Neuronal stem cell (in vitro differentiated cells): ENCODE data around the gene MXD4.

ENCODE experiments used
- DNase-seq: peaks from one replicate; pipeline ENCODE4 v3.0.0-alpha.2; 2013; ENCODE audit warnings: low spot score
- H2AFZ ChIP-seq: one replicate; pipeline ENCODE4 v1.6.1; 2013; ENCODE audit warnings: mild to moderate bottlenecking, low read length, inconsistent platforms
- H2AK5ac ChIP-seq: 2 replicates; pipeline ENCODE4 v1.6.1; 2013; ENCODE audit warnings: low read depth, mild to moderate bottlenecking, inconsistent platforms, low read length, moderate library complexity, mixed read lengths
- H2BK120ac ChIP-seq: 2 replicates; pipeline ENCODE4 v1.6.1; 2013; ENCODE audit warnings: low read depth, mild to moderate bottlenecking, inconsistent platforms, low read length, moderate library complexity, mixed read lengths
- H2BK12ac ChIP-seq: one replicate; pipeline ENCODE4 v1.6.1; 2013; ENCODE audit warnings: low read length, inconsistent platforms
- H2BK15ac ChIP-seq: 2 replicates; pipeline ENCODE4 v1.6.1; 2013; ENCODE audit warnings: mild to moderate bottlenecking, low read length, inconsistent platforms, mixed read lengths
- H2BK5ac ChIP-seq: one replicate; pipeline ENCODE4 v1.6.1; 2013; ENCODE audit warnings: inconsistent platforms, mild to moderate bottlenecking, low read length, moderate library complexity
- H3K14ac ChIP-seq: one replicate; pipeline ENCODE4 v1.6.1; 2013; ENCODE audit warnings: low read length, inconsistent platforms
- H3K18ac ChIP-seq: 2 replicates; pipeline ENCODE4 v1.6.1; 2013; ENCODE audit warnings: low read length, inconsistent platforms
- H3K23ac ChIP-seq: 2 replicates; pipeline ENCODE4 v1.6.1; 2013; ENCODE audit warnings: low read depth, mild to moderate bottlenecking, mixed read lengths, low read length, inconsistent platforms; ENCODE audit not compliant: poor library complexity
- H3K27ac ChIP-seq: replicated peaks from 3 replicates; pipeline ENCODE4 v1.5.1; 2013; ENCODE audit warnings: low read length, inconsistent platforms
- H3K27me3 ChIP-seq, 3 experiments: 2 replicates each; pipeline ENCODE4 v1.6.1; 2013; ENCODE audit warnings: low read length in 3 of 3, mild to moderate bottlenecking in 2 of 3, inconsistent platforms in 1 of 3, low read depth in 1 of 3, mixed read lengths in 1 of 3, moderate library complexity in 1 of 3; ENCODE audit not compliant: control insufficient read depth in 3 of 3, insufficient read depth in 3 of 3
- H3K36me3 ChIP-seq, 2 donors: replicated peaks in 1 of 2; 2 replicates each; pipeline ENCODE4 v1.6.1; 2013; ENCODE audit warnings: low read length in 2 of 2; ENCODE audit not compliant: control insufficient read depth in 2 of 2, insufficient read depth in 2 of 2
- H3K4ac ChIP-seq: 2 replicates; pipeline ENCODE4 v1.6.1; 2013; ENCODE audit warnings: inconsistent platforms, mild to moderate bottlenecking, low read length, moderate library complexity
- H3K4me1 ChIP-seq, 2 donors: 1 replicate in 1 of 2; 2 replicates in 1 of 2; pipeline ENCODE4 v1.6.1; 2013; ENCODE audit warnings: low read length in 2 of 2, low read depth in 1 of 2; ENCODE audit not compliant: control insufficient read depth in 2 of 2, insufficient read depth in 1 of 2
- H3K4me2 ChIP-seq: one replicate; pipeline ENCODE4 v1.6.1; 2013; ENCODE audit warnings: mild to moderate bottlenecking, low read length, inconsistent platforms; ENCODE audit not compliant: insufficient read depth, poor library complexity, severe bottlenecking
- H3K4me3 ChIP-seq, 2 donors: 2 replicates each; pipeline ENCODE4 v1.5.1; 2013; ENCODE audit warnings: low read length in 2 of 2, mild to moderate bottlenecking in 2 of 2, inconsistent platforms in 1 of 2, moderate library complexity in 1 of 2
- H3K79me1 ChIP-seq: one replicate; pipeline ENCODE4 v1.6.1; 2013; ENCODE audit warnings: low read depth, mild to moderate bottlenecking, inconsistent platforms, low read length, moderate library complexity
- H3K9ac ChIP-seq: one replicate; pipeline ENCODE4 v1.6.1; 2013; ENCODE audit warnings: mild to moderate bottlenecking, low read depth, low read length, inconsistent platforms; ENCODE audit not compliant: poor library complexity
- H3K9me3 ChIP-seq, 2 donors: replicated peaks in 1 of 2; 2 replicates each; pipeline versions ENCODE3 to v1.6.1; 2013; ENCODE audit warnings: low read length in 2 of 2, mild to moderate bottlenecking in 2 of 2, inconsistent platforms in 1 of 2, low read depth in 1 of 2, mixed read lengths in 1 of 2, moderate library complexity in 1 of 2; ENCODE audit not compliant: control insufficient read depth in 2 of 2, insufficient read depth in 1 of 2
- H4K8ac ChIP-seq: one replicate; pipeline ENCODE4 v1.6.1; 2013; ENCODE audit warnings: low read depth, mild to moderate bottlenecking, inconsistent platforms, low read length, moderate library complexity
- H4K91ac ChIP-seq: one replicate; pipeline ENCODE4 v1.6.1; 2013; ENCODE audit warnings: low read length, low read depth, mild to moderate bottlenecking, inconsistent platforms; ENCODE audit not compliant: poor library complexity
- WGBS, 2 donors: extraction: QIAGEN DNeasy Blood & Tissue Kit; methylation state at CpG; one replicate each; pipeline ENCODE4 v1.1.7; 2013; ENCODE audit warnings: missing lambda C conversion rate in 2 of 2, mixed read lengths in 1 of 2; ENCODE audit not compliant: insufficient read length in 2 of 2, insufficient replicate concordance in 1 of 2; ENCODE audit errors: extremely low coverage in 2 of 2; 5-methylcytosine and 5-hydroxymethylcytosine counted together

Gene MXD4

GRCh38 chr4:2256156-2256731 is 5.7 kb downstream of the MXD4 start:
- Histone ChIP-seq H4K91ac (no peak overlapping the region), H2BK15ac (no peak overlapping the region), H3K4me3 (no peak overlapping the region), H3K18ac (no peak overlapping the region), H3K79me1 (peaks cover 40% of the 10 kb centered on the region), H3K9me3 (no peaks in the 10 kb centered on the region), H3K36me3 (peaks cover 31 to 64% of the 10 kb centered on the region in 2 donors), H3K23ac (no peak overlapping the region), H4K8ac (no peak overlapping the region), H3K4ac (no peak overlapping the region), H3K4me1 (peaks cover 5 to 8% of the 10 kb centered on the region in 2 donors), H2BK5ac (peak overlapping the region; percentile 66), H3K9ac (no peak overlapping the region), H3K27me3 (no peaks in the 10 kb centered on the region), H2AK5ac (no peak overlapping the region), H3K27ac (no peak overlapping the region), H2AFZ (no peak overlapping the region), H3K4me2 (no peak overlapping the region), H2BK120ac (no peak overlapping the region), H2BK12ac (no peak overlapping the region), H3K14ac (no peak overlapping the region)
- no peak for DNase-seq
- no CpG with 5 or more reads among the region's 8 CpGs for WGBS, 2 donors

- H2AK5ac ChIP-seq = no peak overlapping the region
- H3K18ac ChIP-seq = no peak overlapping the region
- H2BK12ac ChIP-seq = no peak overlapping the region
- no peak overlapping the region for H2BK120ac ChIP-seq
- H2BK15ac ChIP-seq = no peak overlapping the region
- no peak overlapping the region for H4K91ac ChIP-seq
- H3K27me3 ChIP-seq = no peaks in the 10 kb centered on the region
- no peak for DNase-seq
- WGBS, 2 donors = no CpG with 5 or more reads among the region's 18 CpGs
- no peak overlapping the region for H3K4me3 ChIP-seq
- H3K9ac ChIP-seq = no peak overlapping the region
- H3K9me3 ChIP-seq = no peaks in the 10 kb centered on the region
- H3K4me2 ChIP-seq = no peak overlapping the region
- no peak overlapping the region for H2AFZ ChIP-seq
- no peak overlapping the region for H4K8ac ChIP-seq
- peak overlapping the region; percentile 66 for H2BK5ac ChIP-seq
- no peak overlapping the region for H3K4ac ChIP-seq
- peaks cover 33% of the 10 kb centered on the region for H3K79me1 ChIP-seq
- peak overlapping the region; percentile 65 for H3K23ac ChIP-seq
- H3K4me1 ChIP-seq = peaks cover 3 to 7% of the 10 kb centered on the region in 2 donors
- H3K27ac ChIP-seq = no peak overlapping the region
- H3K36me3 ChIP-seq = peaks cover 36 to 67% of the 10 kb centered on the region in 2 donors
- no peak overlapping the region for H3K14ac ChIP-seq
Observed at GRCh38 chr4:2255501-2256155, 6.3 kb downstream of the MXD4 start.

GRCh38 chr4:2254665-2255500 is 7.0 kb downstream of the MXD4 start:
- H3K36me3 ChIP-seq = peaks cover 38 to 61% of the 10 kb centered on the region in 2 donors
- H2BK5ac ChIP-seq = no peak overlapping the region
- H3K4me3 ChIP-seq = no peak overlapping the region
- no peak overlapping the region for H3K14ac ChIP-seq
- DNase-seq = no peak
- H3K23ac ChIP-seq = no peak overlapping the region
- no peak overlapping the region for H3K9ac ChIP-seq
- H2BK12ac ChIP-seq = no peak overlapping the region
- no peak overlapping the region for H3K27ac ChIP-seq
- peaks cover 26% of the 10 kb centered on the region for H3K79me1 ChIP-seq
- H4K91ac ChIP-seq = no peak overlapping the region
- no peak overlapping the region for H2BK120ac ChIP-seq
- no peak overlapping the region for H3K4me2 ChIP-seq
- no peaks in the 10 kb centered on the region for H3K9me3 ChIP-seq
- no peaks in the 10 kb centered on the region for H3K4me1 ChIP-seq
- no peak overlapping the region for H3K18ac ChIP-seq
- no peaks in the 10 kb centered on the region for H3K27me3 ChIP-seq
- H2AFZ ChIP-seq = no peak overlapping the region
- no peak overlapping the region for H3K4ac ChIP-seq
- H2BK15ac ChIP-seq = no peak overlapping the region
- no peak overlapping the region for H4K8ac ChIP-seq
- no CpG with 5 or more reads among the region's 32 CpGs for WGBS, 2 donors
- H2AK5ac ChIP-seq = no peak overlapping the region
